ENCODE measurements around the gene GNB5.
"Not testable (repeated sequence)": the region's sequence is repeated elsewhere in the genome, so short reads cannot be mapped to it uniquely, and the experiment has no call there.

The GNB5 gene

DNA sequence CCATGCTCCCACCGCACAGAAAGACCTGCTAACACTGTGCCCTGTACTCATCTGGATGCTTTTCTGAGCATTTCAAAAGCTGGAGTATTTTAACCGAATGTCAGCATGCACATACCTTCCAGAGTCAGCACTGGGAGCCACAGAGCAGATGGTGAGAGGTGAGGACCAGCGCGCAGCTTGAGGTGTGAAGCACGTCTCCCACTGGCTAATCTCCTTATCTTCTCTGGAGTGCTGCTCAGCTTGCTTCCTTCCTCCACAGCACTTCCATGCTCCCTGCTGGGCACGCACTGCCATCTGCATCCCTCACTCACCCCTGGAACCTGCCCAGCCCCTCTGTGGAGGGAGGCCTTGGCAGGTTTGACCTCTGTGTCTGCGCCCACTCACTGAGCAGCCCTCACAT lies at the start of gene GNB5:
TSS of gene GNB5 (minus strand) at position 186 of the 400 bp plus-strand sequence. CDS start 6,716 bp downstream, outside the sequence.
- DNase-seq: no peak

DNA sequence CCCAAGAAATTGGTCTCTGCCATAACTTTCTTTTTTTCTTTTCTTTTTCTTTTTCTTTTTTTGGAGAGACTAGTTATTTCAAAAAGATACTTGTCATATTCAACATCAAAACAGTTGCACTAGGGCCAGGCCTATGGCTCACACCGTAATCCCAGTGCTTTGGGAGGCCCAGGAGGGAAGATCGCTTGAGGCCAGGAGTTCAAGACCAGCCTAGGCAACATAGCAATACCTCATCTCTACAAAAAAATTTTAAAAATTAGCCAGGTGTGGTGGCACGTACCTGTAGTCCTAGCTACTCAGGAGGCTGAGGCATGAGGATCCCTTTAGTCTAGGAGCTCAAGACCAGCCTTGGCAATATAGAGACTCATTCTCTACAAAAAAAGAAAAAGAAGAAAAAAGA lies 49.0 kb upstream of the GNB5 start:
- no peak for DNase-seq

- DNase-seq: not testable (repeated sequence)
These were observed 47.9 kb upstream of the GNB5 start for GRCh38 chr15:52238989-52239525.

- no peak for DNase-seq
These were observed 47.0 kb upstream of the GNB5 start for GRCh38 chr15:52238149-52238548.

- DNase-seq: no peak
These were observed 44.8 kb upstream of the GNB5 start for GRCh38 chr15:52236013-52236412.

DNA sequence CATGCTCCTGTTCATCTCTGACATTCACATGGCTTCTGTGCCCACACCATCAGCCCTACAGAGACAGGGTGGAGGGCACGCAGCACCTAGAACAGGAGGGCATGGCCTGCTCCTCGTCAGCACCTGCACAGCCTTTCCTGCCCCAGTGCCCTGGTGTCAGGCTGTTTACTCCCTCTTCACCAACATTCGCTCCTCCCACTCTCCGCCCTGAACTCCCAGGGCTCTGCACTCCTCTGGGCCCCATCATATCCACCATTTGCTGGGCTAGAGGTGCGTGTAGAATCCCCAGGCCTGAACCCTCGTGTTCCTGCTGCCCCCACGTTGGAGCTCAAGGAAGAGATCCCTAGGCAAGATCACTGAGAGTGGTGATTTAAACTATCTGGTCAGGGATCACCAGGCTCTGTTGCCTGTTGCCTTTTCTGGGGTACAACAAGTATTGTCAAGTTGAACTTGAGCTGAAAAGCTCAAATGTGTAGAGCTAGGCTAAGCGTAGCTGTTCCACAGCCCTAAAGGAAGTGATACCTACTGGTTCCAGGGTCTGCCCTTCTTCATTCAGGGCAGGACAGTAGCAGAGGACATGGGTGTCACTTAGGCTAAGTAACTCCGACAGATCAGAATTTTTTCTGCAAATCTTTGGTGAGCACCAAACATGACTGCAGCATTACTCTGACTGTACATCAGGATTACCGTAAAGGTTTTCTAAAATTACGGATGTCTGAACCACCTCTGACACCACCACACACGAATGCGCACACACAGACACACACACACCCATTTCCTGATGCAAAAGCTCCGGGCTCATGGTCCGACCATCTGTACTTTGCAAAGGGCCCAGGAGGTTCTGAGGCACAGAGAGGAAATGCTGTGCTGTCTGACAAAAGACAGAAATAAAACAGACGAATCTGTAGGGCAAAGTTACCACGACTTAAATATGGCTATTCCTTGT lies 43.7 kb upstream of the GNB5 start:
- DNase-seq: peak; percentile 56

GRCh38 chr15:52233405-52233804 lies 42.2 kb upstream of the GNB5 start:
- peak; percentile 59 for DNase-seq

- DNase-seq: no peak
These were observed 41.1 kb upstream of the GNB5 start for GRCh38 chr15:52232327-52232726.

GRCh38 chr15:52230073-52230472 lies 38.9 kb upstream of the GNB5 start:
- no peak for DNase-seq

- DNase-seq: peak; percentile 85
These were observed 37.7 kb upstream of the GNB5 start for GRCh38 chr15:52228921-52229320.

DNA sequence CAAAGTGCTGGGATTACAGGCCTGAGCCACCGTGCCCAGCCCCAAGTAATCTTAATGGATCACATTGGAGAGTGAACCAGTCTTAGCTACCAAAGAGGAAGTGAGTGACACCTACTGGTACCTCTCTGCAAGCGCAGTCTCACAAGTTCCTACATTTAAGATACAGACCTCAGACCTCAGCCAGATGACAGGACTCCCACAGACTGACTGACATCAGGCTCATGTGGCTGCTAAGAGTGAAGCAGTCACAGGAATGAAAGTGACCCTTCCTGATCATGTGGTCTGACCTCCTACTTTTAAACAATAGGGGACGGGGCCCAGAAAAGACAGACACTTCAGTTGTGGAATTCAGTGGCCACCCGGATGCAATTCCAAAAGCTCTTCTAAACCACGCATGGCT lies 36.3 kb upstream of the GNB5 start:
- peak; percentile 77 for DNase-seq

DNA sequence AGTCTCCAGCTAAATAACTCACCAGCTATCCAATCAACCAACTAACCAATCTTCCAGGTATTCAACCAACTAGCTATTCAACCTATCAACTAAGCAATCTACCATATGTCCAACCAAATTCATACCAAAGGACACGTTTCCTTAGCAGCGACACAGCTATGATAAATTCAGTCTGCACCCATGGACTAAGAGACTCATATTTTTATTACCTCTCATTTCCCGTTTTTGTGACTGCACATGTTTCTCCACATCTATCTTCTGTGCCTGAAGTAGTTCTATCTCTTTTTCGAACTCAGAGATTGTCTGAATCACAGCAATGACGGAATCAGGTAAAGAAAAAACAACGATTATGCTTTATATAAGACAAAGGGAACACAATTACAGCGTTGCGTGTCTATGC lies 34.0 kb upstream of the GNB5 start:
- DNase-seq: no peak

GRCh38 chr15:52224211-52224610 lies 33.0 kb upstream of the GNB5 start:
- no peak for DNase-seq

DNA sequence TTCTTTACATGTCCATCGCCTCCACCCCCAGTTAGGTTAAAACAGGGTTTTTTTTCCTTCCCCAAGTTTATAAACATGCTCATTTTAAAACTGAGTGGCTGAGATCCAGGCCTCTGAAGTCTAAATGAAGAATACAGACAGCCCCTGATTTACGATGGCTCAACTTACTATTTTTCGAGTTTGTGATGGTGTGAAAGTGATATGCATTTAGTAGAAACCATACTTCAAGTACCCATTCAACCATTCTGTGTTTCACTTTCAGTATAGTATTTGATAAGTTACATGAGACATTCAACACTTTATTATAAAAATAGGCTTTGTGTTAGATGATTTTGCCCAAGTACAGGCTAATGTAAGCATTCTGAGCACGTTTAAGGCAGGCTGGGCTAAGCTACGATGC lies 30.5 kb upstream of the GNB5 start:
- DNase-seq: no peak

GRCh38 chr15:52220937-52221660 lies 29.9 kb upstream of the GNB5 start:
- DNase-seq: no peak

GRCh38 chr15:52220251-52220650 lies 29.1 kb upstream of the GNB5 start:
- no peak for DNase-seq

GRCh38 chr15:52218816-52219215 lies 27.6 kb upstream of the GNB5 start:
- DNase-seq: no peak

- DNase-seq: no peak
These were observed 27.2 kb upstream of the GNB5 start for GRCh38 chr15:52218371-52218770.

DNA sequence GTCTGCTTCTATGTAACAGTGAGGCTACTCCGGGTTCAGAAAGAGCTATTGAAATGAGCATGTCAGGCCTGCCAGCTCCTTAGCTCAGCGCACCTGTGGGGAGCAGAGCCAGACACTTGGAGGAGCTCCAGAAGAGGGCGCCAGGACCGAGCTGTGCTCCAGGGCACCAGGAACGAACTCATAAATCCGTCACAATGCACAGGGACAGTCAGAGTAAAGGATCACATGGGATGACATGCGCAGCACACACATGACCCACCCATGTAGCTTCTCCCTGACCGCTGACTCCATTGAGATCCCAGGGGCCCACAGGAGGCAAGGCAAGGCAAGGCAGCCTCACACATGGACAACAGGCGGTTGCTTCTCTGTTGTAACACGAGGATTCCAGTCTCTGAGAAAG lies 26.0 kb upstream of the GNB5 start:
- DNase-seq: peak; percentile 14

- no peak for DNase-seq
These were observed 23.4 kb upstream of the GNB5 start for GRCh38 chr15:52214553-52214952.

GRCh38 chr15:52213206-52213605 lies 22.0 kb upstream of the GNB5 start:
- no peak for DNase-seq

GRCh38 chr15:52208306-52208946 lies 17.2 kb upstream of the GNB5 start:
- DNase-seq: peak; percentile 58

GRCh38 chr15:52207191-52207590 lies 16.0 kb upstream of the GNB5 start:
- DNase-seq: no peak
